Measurements from ENCODE around the gene RASGRF1. TPM values are rescaled to one million over a fixed set of nuclear protein-coding genes. Genes with fewer than 3 reads are reported as not detected.

The RASGRF1 gene
- total and polyA plus RNA-seq, 10 donors = 0.50 to 3.4 (median 1.8) TPM

DNA sequence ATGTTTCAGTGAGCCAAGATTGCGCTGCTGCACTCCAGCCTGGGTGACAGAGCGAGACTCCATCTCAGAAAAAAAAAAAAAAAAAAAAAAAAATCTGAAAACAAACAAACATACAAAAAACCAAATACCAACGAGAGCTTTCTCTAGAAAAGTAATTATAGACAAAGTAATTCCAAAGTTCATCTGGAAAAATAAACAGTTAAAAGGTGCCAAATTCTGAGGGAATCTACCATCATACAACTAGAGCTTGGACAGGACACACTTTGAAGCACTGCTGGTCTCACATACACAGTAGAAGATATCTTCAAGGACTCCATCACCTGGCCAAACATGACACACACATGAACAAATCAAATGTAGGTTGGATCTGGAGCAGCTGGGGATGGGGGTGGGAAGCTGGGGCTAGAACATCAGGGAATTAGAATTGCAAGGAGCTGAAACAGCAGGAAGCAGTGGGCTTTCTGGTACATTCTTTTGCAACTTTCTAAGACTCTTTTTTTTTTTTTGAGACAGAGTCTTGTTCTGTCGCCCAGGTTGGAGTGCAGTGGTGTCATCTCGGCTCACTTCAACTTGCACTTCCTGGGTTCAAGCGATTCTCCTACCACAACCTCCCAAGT is 104.6 kb downstream of the RASGRF1 start:
- Histone ChIP-seq H3K36me3 (no peaks in the 10 kb centered on the region), H3K27me3 (replicated peaks in 1 of 7) (peaks cover 0 to 4% (median 0%) of the 10 kb centered on the region in 7 donors), H3K9me3 (no peaks in the 10 kb centered on the region), H3K27ac (no peak overlapping the region), H3K4me1 (peaks cover 5 to 23% (median 13%) of the 10 kb centered on the region in 6 donors), H3K4me3 (no peak overlapping the region)
- intact Hi-C loops (cut with DNase I; ENCODE audit: low total_unique reads) = no loop called here
- no peak for DNase-seq
- TF ChIP-seq POLR2AphosphoS5 (IDR thresholded peaks at IDR 0.05) (no peak), POLR2A (IDR thresholded peaks at IDR 0.05) (no peak)
- TF ChIP-seq, protein P1, sequence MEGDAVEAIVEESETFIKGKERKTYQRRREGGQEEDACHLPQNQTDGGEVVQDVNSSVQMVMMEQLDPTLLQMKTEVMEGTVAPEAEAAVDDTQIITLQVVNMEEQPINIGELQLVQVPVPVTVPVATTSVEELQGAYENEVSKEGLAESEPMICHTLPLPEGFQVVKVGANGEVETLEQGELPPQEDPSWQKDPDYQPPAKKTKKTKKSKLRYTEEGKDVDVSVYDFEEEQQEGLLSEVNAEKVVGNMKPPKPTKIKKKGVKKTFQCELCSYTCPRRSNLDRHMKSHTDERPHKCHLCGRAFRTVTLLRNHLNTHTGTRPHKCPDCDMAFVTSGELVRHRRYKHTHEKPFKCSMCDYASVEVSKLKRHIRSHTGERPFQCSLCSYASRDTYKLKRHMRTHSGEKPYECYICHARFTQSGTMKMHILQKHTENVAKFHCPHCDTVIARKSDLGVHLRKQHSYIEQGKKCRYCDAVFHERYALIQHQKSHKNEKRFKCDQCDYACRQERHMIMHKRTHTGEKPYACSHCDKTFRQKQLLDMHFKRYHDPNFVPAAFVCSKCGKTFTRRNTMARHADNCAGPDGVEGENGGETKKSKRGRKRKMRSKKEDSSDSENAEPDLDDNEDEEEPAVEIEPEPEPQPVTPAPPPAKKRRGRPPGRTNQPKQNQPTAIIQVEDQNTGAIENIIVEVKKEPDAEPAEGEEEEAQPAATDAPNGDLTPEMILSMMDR (IDR thresholded peaks at IDR 0.05 in 8 of 11, conservative IDR thresholded peaks at IDR 0.05 in 3 of 11) = no peak
- WGBS, 5 donors = 80 to 90% (median 88%) methylated on average over 6 of the region's 6 CpGs

DNA sequence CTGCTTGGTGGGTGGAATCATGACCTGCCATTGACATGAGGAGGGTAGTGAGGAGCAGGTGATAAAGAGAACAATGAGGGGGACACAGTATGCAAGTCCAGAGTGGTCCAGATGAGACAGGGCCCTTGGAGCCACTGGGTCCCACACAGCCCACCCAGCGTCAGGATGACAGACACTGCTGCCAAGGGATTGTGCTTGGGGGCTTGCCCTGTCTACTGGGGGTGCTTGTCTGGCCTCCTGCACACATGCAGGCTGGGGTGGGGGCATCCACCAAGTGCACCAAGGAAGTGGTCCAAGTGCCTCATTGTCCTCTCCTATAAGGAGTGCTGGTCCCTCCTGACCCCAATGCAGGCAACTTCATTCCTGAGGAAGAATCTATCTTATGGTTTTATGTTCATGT is 106.5 kb downstream of the RASGRF1 start:
- WGBS, 5 donors = 86 to 98% (median 93%) methylated on average over 1 of the region's 1 CpG
- H3K9me3 ChIP-seq = no peaks in the 10 kb centered on the region
- H3K27me3 ChIP-seq (replicated peaks in 1 of 7) = peaks cover 0 to 4% (median 0%) of the 10 kb centered on the region in 7 donors
- H3K27ac ChIP-seq = no peak overlapping the region
- H3K36me3 ChIP-seq = no peaks in the 10 kb centered on the region
- H3K4me3 ChIP-seq = no peak overlapping the region
- peaks cover 4 to 36% (median 24%) of the 10 kb centered on the region in 6 donors for H3K4me1 ChIP-seq
- intact Hi-C loops (cut with DNase I; ENCODE audit: low total_unique reads) = no loop called here
- DNase-seq = no peak
- TF ChIP-seq, protein P1 (IDR thresholded peaks at IDR 0.05 in 8 of 11, conservative IDR thresholded peaks at IDR 0.05 in 3 of 11) = no peak
- TF ChIP-seq POLR2AphosphoS5 (IDR thresholded peaks at IDR 0.05) = no peak
- TF ChIP-seq POLR2A (IDR thresholded peaks at IDR 0.05) = no peak

DNA sequence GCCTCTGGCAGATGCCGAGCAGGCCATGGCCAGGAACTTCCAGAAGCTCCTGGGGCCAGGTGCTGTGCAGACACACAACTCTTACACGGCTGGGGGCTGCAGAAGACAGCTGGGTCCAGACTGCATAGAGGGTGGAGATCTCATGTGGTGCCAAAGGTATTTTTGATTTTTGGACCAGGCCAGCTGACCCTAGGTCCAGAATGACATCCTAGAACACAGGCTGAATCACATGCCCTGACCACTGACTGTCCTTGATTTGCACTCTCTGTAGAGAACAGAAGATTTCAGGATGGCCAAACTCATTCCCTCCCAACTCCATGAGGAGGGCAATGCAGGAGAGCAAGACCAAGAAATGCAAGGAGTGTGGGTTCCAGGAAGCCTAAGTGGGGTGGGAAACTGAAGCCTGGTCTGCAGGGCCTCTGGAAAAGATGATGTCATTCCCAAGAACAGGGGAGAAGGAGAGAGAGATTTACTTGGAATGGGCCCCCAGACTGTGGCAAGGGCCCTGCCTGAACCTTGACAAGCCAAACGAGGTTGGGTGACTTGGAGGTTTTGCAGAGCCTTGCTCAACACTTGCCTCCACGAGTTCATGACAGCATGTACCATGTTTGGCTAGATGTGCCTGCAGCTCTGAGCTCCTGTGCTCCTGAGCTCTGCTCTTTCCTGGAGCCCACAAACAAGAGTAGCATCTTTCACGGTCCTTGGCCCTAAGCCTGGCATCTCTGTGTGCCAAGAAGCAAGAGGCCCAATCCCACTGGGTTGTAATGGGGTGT is 107.2 kb downstream of the RASGRF1 start:
- Histone ChIP-seq H3K4me1 (peaks cover 4 to 36% (median 26%) of the 10 kb centered on the region in 6 donors), H3K9me3 (no peaks in the 10 kb centered on the region), H3K27ac (no peak overlapping the region), H3K27me3 (replicated peaks in 1 of 7) (peaks cover 0 to 4% (median 0%) of the 10 kb centered on the region in 7 donors), H3K36me3 (no peaks in the 10 kb centered on the region), H3K4me3 (no peak overlapping the region)
- TF ChIP-seq, protein P1 (IDR thresholded peaks at IDR 0.05 in 8 of 11, conservative IDR thresholded peaks at IDR 0.05 in 3 of 11) = no peak
- TF ChIP-seq POLR2A (IDR thresholded peaks at IDR 0.05) = no peak
- TF ChIP-seq POLR2AphosphoS5 (IDR thresholded peaks at IDR 0.05) = no peak
- DNase-seq = no peak
- WGBS, 5 donors = 68 to 87% (median 75%) methylated on average over 5 of the region's 5 CpGs
- intact Hi-C loops (cut with DNase I; ENCODE audit: low total_unique reads) = no loop called here

DNA sequence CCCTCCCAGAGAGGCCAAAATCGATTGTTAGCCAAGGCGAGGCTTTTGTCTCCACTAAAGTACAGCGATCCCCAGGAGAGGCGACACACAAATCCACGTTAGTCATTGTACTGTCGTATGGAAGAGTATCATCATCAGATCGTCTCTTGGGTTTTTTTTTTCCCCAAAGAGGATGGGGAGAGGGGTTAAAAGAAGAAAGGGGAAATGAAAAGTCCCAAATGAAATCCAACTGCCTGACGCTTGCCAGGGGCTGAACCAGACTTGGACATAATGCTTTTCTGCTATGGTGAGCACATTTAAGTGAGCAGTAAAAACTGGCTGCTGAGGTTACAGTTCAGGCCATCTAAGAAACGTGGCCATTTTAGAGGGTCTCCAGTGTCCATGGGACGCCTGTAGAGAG is 107.8 kb downstream of the RASGRF1 start:
- TF ChIP-seq POLR2AphosphoS5 (IDR thresholded peaks at IDR 0.05) = no peak
- TF ChIP-seq, protein P1 (IDR thresholded peaks at IDR 0.05 in 8 of 11, conservative IDR thresholded peaks at IDR 0.05 in 3 of 11) = no peak
- TF ChIP-seq POLR2A (IDR thresholded peaks at IDR 0.05) = no peak
- DNase-seq = no peak
- H3K27me3 ChIP-seq (replicated peaks in 1 of 7) = peaks cover 0 to 4% (median 0%) of the 10 kb centered on the region in 7 donors
- intact Hi-C loops (cut with DNase I; ENCODE audit: low total_unique reads) = no loop called here
- no peaks in the 10 kb centered on the region for H3K9me3 ChIP-seq
- H3K4me1 ChIP-seq = peaks cover 4 to 36% (median 23%) of the 10 kb centered on the region in 6 donors
- no peak overlapping the region for H3K27ac ChIP-seq
- H3K4me3 ChIP-seq = no peak overlapping the region
- H3K36me3 ChIP-seq = no peaks in the 10 kb centered on the region
- WGBS, 5 donors = 75 to 81% (median 79%) methylated on average over 10 of the region's 10 CpGs

All from spleen (tissue), 11 donors.